SJCRH30 (cell line): Measurements from ENCODE around the gene SEMA4D. TPM values are rescaled to one million over a fixed set of nuclear protein-coding genes. Genes with fewer than 3 reads are reported as not detected.

Source experiments
- DNase-seq, 2 experiments: peaks; one replicate each; pipeline ENCODE4 v3.0.0-alpha.2; 2015 to 2020
- H3K27ac ChIP-seq: fragments of 250-450 bp; sonication (Bioruptor Pico); 2 replicates; pipeline ENCODE4 v1.5.1; 2020; ENCODE audit warnings: mild to moderate bottlenecking, moderate library complexity
- H3K27me3 ChIP-seq: fragments of 250-450 bp; sonication (Bioruptor Pico); 2 replicates; pipeline ENCODE4 v1.5.1; 2020; ENCODE audit warnings: mild to moderate bottlenecking, moderate library complexity
- H3K36me3 ChIP-seq: fragments of 250-450 bp; sonication (Bioruptor Pico); 2 replicates; pipeline ENCODE4 v1.5.1; 2020; ENCODE audit warnings: mild to moderate bottlenecking, moderate library complexity
- H3K4me1 ChIP-seq: fragments of 250-450 bp; sonication (Bioruptor Pico); 2 replicates; pipeline ENCODE4 v1.5.1; 2020; ENCODE audit warnings: mild to moderate bottlenecking, moderate library complexity
- H3K4me3 ChIP-seq: fragments of 250-450 bp; sonication (Bioruptor Pico); 2 replicates; pipeline ENCODE4 v1.5.1; 2020; ENCODE audit warnings: mild to moderate bottlenecking, moderate library complexity
- H3K9me3 ChIP-seq: fragments of 250-450 bp; sonication (Bioruptor Pico); replicated peaks from 2 replicates; pipeline ENCODE4 v1.5.1; 2020; ENCODE audit warnings: mild to moderate bottlenecking, moderate library complexity
- total RNA-seq: library from RNA; depleted of rRNA; stranded (reverse); fragments of >200 nt; shearing (Covaris generic); gene quantifications from 2 replicates; pipeline ENCODE4 v1.2.3, GENCODE V29; 2014

SEMA4D gene
- total RNA-seq, 1 experiment from 2014 or later: not detected

DNA sequence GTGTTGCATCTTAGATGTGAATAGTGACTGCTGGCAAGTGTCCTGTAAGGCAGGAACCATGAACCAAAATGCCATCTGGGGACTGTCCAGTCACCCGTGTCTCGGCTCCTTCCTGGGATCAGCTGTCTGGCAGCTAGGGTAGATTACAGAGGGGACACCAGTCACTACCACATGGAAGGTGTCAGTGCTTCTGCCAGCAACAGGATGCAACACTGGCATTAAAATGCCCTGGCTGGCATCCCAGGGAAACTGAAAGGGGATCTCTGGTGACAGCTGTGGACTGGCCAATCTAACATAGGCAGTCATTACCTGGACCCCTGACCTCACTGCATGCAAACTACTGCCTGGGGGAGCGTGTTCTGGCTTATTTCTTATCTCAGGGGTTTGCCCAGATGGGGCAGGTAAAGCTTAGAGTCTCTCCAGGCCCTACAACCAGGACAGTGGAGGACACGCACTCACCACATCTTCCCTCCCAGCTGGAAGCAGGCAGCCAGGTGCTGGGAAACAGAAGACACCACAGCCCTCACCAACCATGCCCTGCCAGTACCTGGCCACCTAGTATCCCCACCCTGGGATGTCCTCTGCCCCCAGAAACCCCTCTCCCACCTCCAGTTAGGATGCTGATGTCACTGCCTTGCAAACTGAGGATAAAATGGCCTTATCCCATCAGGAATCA, 83.8 kb downstream of the SEMA4D start:
- Histone ChIP-seq H3K27ac (no peak overlapping the region), H3K27me3 (peaks cover 13% of the 10 kb centered on the region; the same call in 1 of the 2 replicates), H3K4me1 (no peaks in the 10 kb centered on the region), H3K9me3 (no peaks in the 10 kb centered on the region), H3K36me3 (no peaks in the 10 kb centered on the region), H3K4me3 (no peak overlapping the region)
- no peak for DNase-seq

DNA sequence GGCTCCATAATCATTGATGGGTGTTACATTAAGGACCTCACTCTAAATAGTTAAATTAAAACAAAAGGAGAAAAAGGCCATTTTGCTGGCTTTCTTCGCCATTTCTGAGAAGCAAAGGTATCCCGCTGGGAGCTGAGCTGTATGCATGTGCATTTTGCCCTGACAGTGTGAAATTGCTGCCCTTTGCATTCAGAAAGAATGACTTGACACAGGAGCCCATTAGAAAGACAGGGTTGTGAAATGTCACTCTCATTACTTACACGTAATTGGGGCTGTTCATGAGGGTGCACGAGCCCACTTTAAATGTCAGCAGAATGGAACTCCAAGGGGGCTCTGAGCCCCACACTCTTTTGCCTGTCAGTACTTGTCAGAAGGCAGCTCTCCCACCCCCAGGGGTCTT, 85.0 kb downstream of the SEMA4D start:
- no peak overlapping the region for H3K27ac ChIP-seq
- no peaks in the 10 kb centered on the region for H3K9me3 ChIP-seq
- no peaks in the 10 kb centered on the region for H3K4me1 ChIP-seq
- no peak overlapping the region for H3K4me3 ChIP-seq
- no peak for DNase-seq
- H3K27me3 ChIP-seq: 0 out of 2 replicates have a peak, but pooled peaks cover 8% of the 10 kb centered on the region
- H3K36me3 ChIP-seq: no peaks in the 10 kb centered on the region

DNA sequence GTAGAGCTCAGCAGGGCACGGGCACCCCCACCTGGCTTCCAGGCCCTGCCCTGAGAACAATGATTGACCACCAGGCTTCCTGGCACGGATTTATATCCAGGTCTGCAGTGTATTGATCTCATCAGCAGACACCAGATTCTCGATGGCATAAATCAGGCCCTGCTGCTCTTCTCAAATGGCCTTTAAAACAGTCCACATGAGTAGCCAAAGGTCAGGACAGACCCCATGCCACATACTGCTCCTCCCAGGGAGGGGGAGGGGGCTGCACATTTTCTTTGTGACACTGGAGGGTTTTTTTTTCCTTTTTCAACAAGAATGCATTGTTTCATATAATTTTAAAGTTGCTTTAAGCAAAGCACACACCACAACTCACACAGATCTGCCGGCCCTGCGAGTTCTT, 85.4 kb downstream of the SEMA4D start:
- Histone ChIP-seq H3K4me1 (no peaks in the 10 kb centered on the region), H3K27me3 (0 out of 2 replicates have a peak, but pooled peaks cover 7% of the 10 kb centered on the region), H3K27ac (no peak overlapping the region), H3K9me3 (no peaks in the 10 kb centered on the region), H3K4me3 (no peak overlapping the region), H3K36me3 (no peaks in the 10 kb centered on the region)
- no peak for DNase-seq

DNA sequence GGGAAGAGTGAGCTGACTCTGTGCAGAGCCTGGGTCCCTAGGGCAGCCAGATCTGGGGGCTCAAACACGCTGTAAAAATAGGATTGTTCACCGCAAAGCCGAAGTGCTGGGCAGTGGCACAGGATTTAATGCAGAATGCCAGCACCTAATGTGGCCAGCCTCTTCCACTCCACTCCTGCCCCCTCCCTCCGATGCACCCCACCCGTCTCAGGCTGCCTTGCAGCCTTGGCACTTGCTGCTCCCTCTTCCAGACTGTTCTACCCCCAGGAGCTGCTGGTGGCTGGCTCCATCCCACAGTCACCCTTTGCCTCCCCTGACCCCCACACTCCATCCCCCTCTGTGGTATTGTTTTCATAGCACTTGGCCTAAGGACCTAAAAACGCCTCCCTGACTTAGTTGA, 86.2 kb downstream of the SEMA4D start:
- H3K4me1 ChIP-seq: no peaks in the 10 kb centered on the region
- H3K27me3 ChIP-seq: 0 out of 2 replicates have a peak, but pooled peaks cover 4% of the 10 kb centered on the region
- H3K36me3 ChIP-seq: no peaks in the 10 kb centered on the region
- no peak for DNase-seq
- H3K27ac ChIP-seq: no peak overlapping the region
- H3K4me3 ChIP-seq: no peak overlapping the region
- H3K9me3 ChIP-seq: no peaks in the 10 kb centered on the region

DNA sequence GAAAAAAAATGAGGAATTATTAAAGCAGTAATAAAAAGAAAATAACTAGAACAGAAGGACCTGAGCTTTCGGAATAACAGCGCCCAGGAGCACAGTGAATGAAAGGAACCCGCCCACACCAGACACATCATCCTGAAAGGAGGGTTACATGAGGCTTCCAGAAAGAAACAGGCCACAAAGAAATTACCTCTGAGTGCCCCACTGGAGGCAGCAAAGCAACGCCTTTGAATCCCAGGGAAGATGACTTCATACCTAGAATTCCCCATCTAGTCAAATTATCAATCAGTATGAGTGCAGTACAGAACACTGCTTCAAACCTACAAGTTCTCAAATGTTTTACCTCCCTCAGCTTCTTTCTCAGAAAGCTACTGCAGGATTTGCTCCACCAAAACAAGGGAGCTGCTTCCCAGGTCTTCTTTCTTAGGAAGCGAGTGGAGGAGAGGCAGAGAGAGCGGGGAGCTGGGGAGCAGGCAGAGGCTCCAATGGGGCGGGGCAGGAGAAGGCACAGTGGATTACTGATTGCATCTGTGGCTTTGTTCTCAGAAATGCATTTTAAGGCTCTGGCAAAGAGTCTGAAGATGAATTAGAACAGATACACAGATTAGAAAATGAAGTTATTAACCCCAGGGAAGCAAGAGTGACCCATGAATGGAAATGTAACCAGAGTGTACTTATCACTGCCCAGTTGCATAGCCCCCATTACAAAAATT, 87.1 kb downstream of the SEMA4D start:
- H3K9me3 ChIP-seq: no peaks in the 10 kb centered on the region
- H3K4me1 ChIP-seq: no peaks in the 10 kb centered on the region
- no peaks in the 10 kb centered on the region for H3K36me3 ChIP-seq
- no peak overlapping the region for H3K4me3 ChIP-seq
- H3K27ac ChIP-seq: no peak overlapping the region
- no peak for DNase-seq
- H3K27me3 ChIP-seq: 0 out of 2 replicates have a peak, but pooled peaks cover 4% of the 10 kb centered on the region

DNA sequence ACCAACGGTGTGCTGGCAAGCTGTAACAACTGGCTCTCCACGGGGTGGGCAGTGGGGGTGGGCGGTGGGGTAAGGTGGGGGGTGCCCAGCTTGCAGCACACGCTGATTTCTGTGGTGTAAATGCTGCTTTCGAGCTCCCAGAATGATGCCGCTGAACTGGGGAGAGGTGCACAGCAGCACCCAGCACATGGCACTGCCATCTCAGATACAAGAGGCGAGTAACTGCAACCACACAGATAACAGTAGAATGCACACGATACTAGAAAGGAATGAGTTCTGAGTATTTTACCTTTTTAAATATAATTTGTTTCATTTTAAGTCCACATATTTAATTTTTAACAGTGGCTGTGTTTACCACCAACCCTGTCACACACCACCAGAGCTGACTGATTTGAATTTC, 87.9 kb downstream of the SEMA4D start:
- H3K4me1 ChIP-seq: no peaks in the 10 kb centered on the region
- H3K4me3 ChIP-seq: no peak overlapping the region
- H3K36me3 ChIP-seq: no peaks in the 10 kb centered on the region
- no peaks in the 10 kb centered on the region for H3K9me3 ChIP-seq
- no peak overlapping the region for H3K27ac ChIP-seq
- DNase-seq: no peak
- 0 out of 2 replicates have a peak, but pooled peaks cover 4% of the 10 kb centered on the region for H3K27me3 ChIP-seq

DNA sequence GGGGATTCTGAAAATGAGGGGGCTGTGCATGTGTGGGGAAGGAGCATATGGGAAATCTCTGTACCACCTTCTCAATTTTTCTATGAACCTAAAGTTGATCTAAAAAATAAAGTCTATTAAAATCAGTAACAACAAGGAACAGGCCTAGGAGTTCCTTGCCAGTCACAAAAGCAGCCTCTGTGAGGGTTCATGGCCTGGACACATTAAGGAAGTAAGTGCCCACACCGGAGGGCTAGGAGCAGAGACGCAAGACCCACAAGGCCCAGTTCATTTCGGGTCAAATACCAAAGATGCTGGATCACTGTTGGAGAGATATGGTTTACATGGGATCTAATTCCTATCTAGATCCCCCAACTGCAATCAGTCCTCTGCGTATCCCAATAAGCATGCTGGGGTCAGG, 88.4 kb downstream of the SEMA4D start:
- no peaks in the 10 kb centered on the region for H3K36me3 ChIP-seq
- DNase-seq: no peak
- 0 out of 2 replicates have a peak, but pooled peaks cover 4% of the 10 kb centered on the region for H3K27me3 ChIP-seq
- no peaks in the 10 kb centered on the region for H3K4me1 ChIP-seq
- no peak overlapping the region for H3K27ac ChIP-seq
- H3K4me3 ChIP-seq: no peak overlapping the region
- no peaks in the 10 kb centered on the region for H3K9me3 ChIP-seq

DNA sequence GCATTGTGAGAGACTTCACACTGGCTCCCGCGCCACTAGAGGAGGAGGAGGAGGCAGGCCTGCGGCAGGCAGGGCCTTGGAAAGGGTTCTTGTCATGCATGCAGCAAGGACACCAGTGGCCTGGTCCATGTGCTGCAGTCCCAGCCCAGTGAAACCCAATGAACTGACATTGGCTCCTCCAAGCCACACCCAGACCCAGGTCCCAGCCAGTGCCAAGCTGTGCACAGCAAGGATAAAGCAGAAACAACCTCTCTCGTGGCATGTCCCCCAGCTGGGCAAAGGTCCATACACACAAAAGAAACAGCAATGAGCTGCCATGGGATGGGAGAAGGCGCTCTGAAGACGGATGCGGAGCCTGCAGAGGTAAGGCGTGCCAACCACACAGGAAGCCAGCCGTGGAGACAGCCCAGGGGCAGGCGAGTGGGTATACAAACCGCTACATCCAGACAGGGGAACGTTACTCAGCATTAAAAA, 89.2 kb downstream of the SEMA4D start:
- Histone ChIP-seq H3K36me3 (no peaks in the 10 kb centered on the region), H3K4me3 (no peak overlapping the region), H3K27ac (no peak overlapping the region), H3K4me1 (no peaks in the 10 kb centered on the region), H3K27me3 (peaks cover 6% of the 10 kb centered on the region; the same call in 1 of the 2 replicates), H3K9me3 (no peaks in the 10 kb centered on the region)
- DNase-seq: no peak

DNA sequence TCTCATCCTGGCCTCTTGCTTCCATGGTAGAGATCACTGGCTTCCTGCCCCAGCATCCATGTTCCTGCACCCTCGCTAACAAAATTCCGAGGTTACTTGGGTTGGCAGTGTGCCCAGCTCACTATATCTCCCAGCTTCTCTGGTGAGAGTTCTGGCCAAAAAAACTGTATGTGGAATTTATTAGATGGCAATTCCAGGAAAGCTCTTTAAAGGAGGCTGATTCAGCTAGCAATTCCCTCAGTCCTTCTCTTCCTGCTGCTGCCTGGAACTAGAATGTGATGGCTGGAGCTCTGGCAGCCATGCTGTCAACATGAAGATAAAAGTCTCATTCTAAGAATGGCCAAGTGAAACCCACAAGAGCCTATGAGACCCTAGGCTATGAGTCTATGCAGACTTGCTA, 90.8 kb downstream of the SEMA4D start:
- no peak overlapping the region for H3K4me3 ChIP-seq
- H3K27me3 ChIP-seq: peaks cover 6% of the 10 kb centered on the region; the same call in 1 of the 2 replicates
- H3K36me3 ChIP-seq: no peaks in the 10 kb centered on the region
- no peak overlapping the region for H3K27ac ChIP-seq
- DNase-seq: no peak
- H3K4me1 ChIP-seq: no peaks in the 10 kb centered on the region
- no peaks in the 10 kb centered on the region for H3K9me3 ChIP-seq

DNA sequence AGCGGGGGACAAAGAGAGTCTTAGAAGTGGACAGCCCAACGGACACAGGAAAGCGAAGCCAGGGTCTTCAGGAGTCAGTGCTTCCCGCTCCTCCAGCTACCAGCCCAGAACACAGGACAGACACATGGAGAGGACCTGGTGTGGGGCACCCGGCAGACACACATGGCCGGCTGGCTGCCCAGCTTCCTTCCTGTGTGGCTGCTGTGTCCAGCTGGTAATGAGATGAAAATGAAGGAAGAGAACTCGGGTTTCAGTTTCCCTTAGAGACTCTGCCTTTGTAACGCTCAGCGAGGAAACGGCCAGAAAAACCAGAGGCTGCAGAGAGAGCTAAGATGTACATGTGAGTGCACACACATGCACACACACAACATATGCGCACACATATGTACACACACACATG, 92.1 kb downstream of the SEMA4D start:
- Histone ChIP-seq H3K4me3 (no peak overlapping the region), H3K9me3 (no peaks in the 10 kb centered on the region), H3K36me3 (no peaks in the 10 kb centered on the region), H3K27me3 (peaks cover 6% of the 10 kb centered on the region; the same call in 1 of the 2 replicates), H3K4me1 (no peaks in the 10 kb centered on the region), H3K27ac (no peak overlapping the region)
- DNase-seq: no peak

DNA sequence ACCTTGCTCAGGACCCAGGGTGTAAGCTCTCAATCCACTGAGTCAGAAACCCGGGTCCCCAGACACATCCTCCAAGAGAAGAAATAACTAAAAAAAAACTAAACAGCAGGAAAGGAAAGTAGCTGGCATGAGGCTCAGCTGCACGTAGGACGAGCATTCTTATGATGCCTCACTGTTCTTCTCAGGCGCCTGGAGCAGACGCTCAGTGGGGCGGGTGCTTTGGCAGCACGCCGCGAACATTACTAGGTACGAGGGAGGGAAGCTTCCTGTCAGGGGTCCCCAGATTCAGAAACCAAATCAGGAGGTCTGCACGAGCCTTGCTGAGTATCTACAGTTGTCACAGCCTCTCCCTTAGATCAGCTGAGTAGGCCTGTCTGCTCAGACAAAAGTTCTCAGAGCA, 93.8 kb downstream of the SEMA4D start:
- Histone ChIP-seq H3K9me3 (no peaks in the 10 kb centered on the region), H3K27me3 (peaks cover 5% of the 10 kb centered on the region; the same call in 1 of the 2 replicates), H3K36me3 (no peaks in the 10 kb centered on the region), H3K27ac (no peak overlapping the region), H3K4me3 (no peak overlapping the region), H3K4me1 (no peaks in the 10 kb centered on the region)
- DNase-seq: no peak

DNA sequence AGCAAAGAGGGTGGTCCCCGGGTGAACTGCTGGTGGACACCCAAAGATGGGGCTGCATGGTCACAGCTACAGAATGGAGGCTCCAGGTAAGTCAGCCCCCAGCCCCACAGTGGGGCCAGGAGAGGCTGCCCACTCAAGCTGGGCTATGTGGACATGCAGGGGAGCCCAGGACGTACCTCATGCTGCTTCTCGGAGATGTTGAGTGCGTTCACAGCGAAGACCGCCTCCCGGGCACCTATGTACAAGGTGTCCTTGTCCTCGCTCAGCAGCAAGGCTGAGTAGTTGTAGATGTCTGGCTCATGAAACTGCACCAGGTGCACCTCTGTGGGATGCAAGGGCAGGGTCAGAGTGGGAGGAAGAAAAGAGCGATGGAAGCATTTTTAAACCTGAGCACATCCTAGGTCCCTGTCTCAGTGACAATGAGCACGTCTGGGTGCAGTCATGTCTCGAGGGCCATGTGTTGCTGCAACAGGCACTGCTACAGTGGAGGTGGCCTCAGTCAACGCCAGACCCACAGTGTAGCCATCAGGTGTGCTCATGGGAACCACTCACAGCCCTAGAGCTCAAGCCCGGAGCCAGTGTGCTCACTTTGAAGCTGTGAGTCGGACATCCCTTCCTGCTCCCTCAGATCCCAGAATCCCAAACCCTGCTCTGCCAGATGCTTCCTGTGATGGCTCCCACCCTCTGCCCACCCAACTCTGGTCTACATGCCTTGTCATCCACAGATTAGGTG, 95.1 kb downstream of the SEMA4D start:
- H3K27ac ChIP-seq: no peak overlapping the region
- H3K9me3 ChIP-seq: no peaks in the 10 kb centered on the region
- H3K4me3 ChIP-seq: no peak overlapping the region
- DNase-seq: no peak
- H3K36me3 ChIP-seq: no peaks in the 10 kb centered on the region
- peaks cover 5% of the 10 kb centered on the region; the same call in 1 of the 2 replicates for H3K27me3 ChIP-seq
- no peaks in the 10 kb centered on the region for H3K4me1 ChIP-seq

DNA sequence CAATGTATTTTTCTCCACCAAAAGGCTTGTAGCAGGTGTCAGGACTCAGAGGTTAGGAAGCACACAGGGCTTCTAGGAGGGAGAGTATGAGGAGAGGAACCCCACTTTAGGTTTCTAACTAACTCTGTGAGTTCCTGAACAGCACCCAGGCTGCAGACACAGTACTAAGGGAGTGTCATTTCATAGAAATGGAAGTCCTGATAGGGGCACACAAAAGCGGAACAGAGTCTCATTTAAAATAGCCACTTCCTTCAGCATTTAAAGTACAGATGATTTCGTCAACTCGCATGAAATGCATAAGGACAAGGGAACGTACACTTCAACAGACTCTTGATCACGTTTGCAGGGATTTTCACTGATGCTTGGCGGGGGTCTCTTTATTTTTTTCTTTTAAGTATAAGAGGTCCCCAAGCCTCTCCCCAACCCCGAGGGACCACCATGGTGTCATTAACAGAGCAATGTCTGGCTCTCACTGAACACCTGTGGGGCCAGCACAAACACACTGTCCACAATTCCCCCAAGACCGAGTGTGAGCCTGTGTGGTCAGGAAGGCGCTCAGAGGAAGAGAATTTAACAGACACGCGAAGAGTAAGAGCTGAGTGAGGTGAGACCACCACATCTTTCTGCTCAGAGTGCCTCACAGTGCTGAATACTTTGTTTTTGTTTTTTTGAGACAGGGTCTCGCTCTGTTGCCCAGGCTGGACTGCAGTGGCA, 97.4 kb downstream of the SEMA4D start:
- Histone ChIP-seq H3K27ac (no peak overlapping the region), H3K36me3 (no peaks in the 10 kb centered on the region)

DNA sequence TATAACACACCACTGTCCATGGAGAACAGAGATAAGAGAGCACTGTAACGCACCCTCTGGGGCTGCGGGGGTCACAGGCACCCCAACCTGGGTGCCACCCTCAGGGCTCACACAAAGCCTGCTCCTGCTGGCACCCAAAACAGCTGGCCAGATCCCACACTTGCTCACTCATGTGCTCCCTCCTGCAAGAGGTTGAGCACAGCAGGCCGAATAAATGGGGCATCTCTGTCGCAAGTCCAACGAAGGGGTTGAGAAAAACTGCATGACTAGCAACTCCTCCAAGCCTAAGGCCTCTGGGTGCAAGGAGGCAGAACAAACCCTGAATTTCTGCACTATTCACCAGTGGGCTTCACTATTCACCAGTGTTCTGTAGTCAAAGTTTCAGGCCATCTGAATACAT, 99.3 kb downstream of the SEMA4D start:
- Histone ChIP-seq H3K9me3 (no peaks in the 10 kb centered on the region), H3K4me1 (no peaks in the 10 kb centered on the region), H3K27me3 (peaks cover 20% of the 10 kb centered on the region; the same call in 1 of the 2 replicates), H3K27ac (no peak overlapping the region), H3K36me3 (no peaks in the 10 kb centered on the region), H3K4me3 (no peak overlapping the region)
- DNase-seq: no peak

More for the DNA sequence above, 97.4 kb downstream of the SEMA4D start:
- no peak overlapping the region for H3K4me3 ChIP-seq
- no peak for DNase-seq
- no peaks in the 10 kb centered on the region for H3K4me1 ChIP-seq
- no peaks in the 10 kb centered on the region for H3K9me3 ChIP-seq
- peaks cover 11% of the 10 kb centered on the region; the same call in 1 of the 2 replicates for H3K27me3 ChIP-seq
